H1 (cell line): ENCODE results near the gene MYO15A. TPM values are rescaled to one million over a fixed set of nuclear protein-coding genes. Genes with fewer than 3 reads are reported as not detected.
A peak's percentile ranks its signal among the peaks of the same experiment; 100 is the strongest.

Source experiments
- CTCF ChIA-PET: fragments of 300-600 bp; sonication (Branson Sonifier 250); formaldehyde crosslinking; loops from one replicate; lab custom pipeline; 2021; ENCODE audit not compliant: partially characterized antibody; lab: Charles Lee
- POLR2A ChIA-PET: fragments of 300-600 bp; sonication (Branson Sonifier 250); formaldehyde crosslinking; loops from one replicate; lab custom pipeline; 2021; ENCODE audit warnings: inconsistent platforms; ENCODE audit not compliant: partially characterized antibody; lab: Charles Lee
- DNase-seq, 2 experiments: peaks; one replicate each; pipeline versions ENCODE4 v3.0.0 to v3.0.0-alpha.2; 2010 to 2022; ENCODE audit warnings: low spot score in 2 of 2, low read depth in 1 of 2, mixed read lengths in 1 of 2
- FAIRE-seq: peaks from 2 replicates; lab custom pipeline; 2011; peaks lifted over from hg19 to GRCh38; lab: Jason Lieb, UNC
- H2AFZ ChIP-seq: 2 replicates; pipeline ENCODE4 v1.8.1; 2012; ENCODE audit warnings: low read length, inconsistent platforms
- H2AK5ac ChIP-seq: 2 replicates; pipeline ENCODE4 v1.6.1; 2013; ENCODE audit warnings: low read depth, low read length
- H2BK120ac ChIP-seq: replicated peaks from 2 replicates; pipeline ENCODE3; 2013; ENCODE audit warnings: low read depth, low read length, inconsistent platforms
- H2BK12ac ChIP-seq: 2 replicates; pipeline ENCODE4 v1.6.1; 2013; ENCODE audit warnings: low read depth, low read length
- H2BK15ac ChIP-seq: 2 replicates; pipeline ENCODE4 v1.6.1; 2013; ENCODE audit warnings: low read length
- H2BK20ac ChIP-seq: 2 replicates; pipeline ENCODE4 v1.6.1; 2013; ENCODE audit warnings: low read length
- H2BK5ac ChIP-seq: 2 replicates; pipeline ENCODE4 v1.6.1; 2013; ENCODE audit warnings: low read depth, low read length
- H3K14ac ChIP-seq: 2 replicates; pipeline ENCODE4 v1.6.1; 2013; ENCODE audit warnings: inconsistent platforms; ENCODE audit not compliant: insufficient read length
- H3K18ac ChIP-seq: 2 replicates; pipeline ENCODE4 v1.6.1; 2013; ENCODE audit warnings: low read length; ENCODE audit errors: extremely low read depth
- H3K23ac ChIP-seq: 2 replicates; pipeline ENCODE4 v1.6.1; 2013; ENCODE audit warnings: inconsistent platforms; ENCODE audit not compliant: insufficient read length
- H3K23me2 ChIP-seq: 2 replicates; pipeline ENCODE4 v1.6.1; 2013; ENCODE audit warnings: low read depth, low read length
- H3K27ac ChIP-seq: 2 replicates; pipeline ENCODE4 v1.6.1; 2011; ENCODE audit warnings: low read depth, low read length, inconsistent platforms
- H3K27me3 ChIP-seq, 4 experiments: replicated peaks in 1 of 4; 1 replicate in 1 of 4; 2 replicates in 3 of 4; pipeline versions ENCODE4 v1.6.1 to v1.8.1; 2011 to 2013; ENCODE audit warnings: low read length in 3 of 4, mild to moderate bottlenecking in 3 of 4, inconsistent platforms in 2 of 4, mixed read lengths in 2 of 4, moderate library complexity in 1 of 4; ENCODE audit not compliant: control insufficient read depth in 3 of 4, insufficient read depth in 3 of 4; ENCODE audit errors: extremely low read depth in 1 of 4
- H3K36me3 ChIP-seq, 4 experiments: 2 replicates each; pipeline versions ENCODE4 v1.6.1 to v1.8.1; 2011 to 2013; ENCODE audit warnings: mild to moderate bottlenecking in 4 of 4, low read length in 3 of 4, moderate library complexity in 2 of 4, control low read depth in 1 of 4, inconsistent platforms in 1 of 4; ENCODE audit not compliant: insufficient read depth in 4 of 4, control insufficient read depth in 2 of 4
- H3K4ac ChIP-seq: replicated peaks from 2 replicates; pipeline ENCODE3; 2013; ENCODE audit warnings: low read length, low read depth, mixed read lengths, inconsistent platforms; ENCODE audit not compliant: insufficient read length
- H3K4me1 ChIP-seq, 4 experiments: replicated peaks in 1 of 4; 1 replicate in 1 of 4; 2 replicates in 3 of 4; pipeline versions ENCODE4 v1.6.1 to v1.8.1; 2011 to 2013; ENCODE audit warnings: low read length in 3 of 4, inconsistent platforms in 2 of 4, mixed read lengths in 1 of 4; ENCODE audit not compliant: insufficient read depth in 4 of 4, control insufficient read depth in 3 of 4
- H3K4me2 ChIP-seq, 2 experiments: 2 replicates each; pipeline versions ENCODE4 v1.6.1 to v1.8.1; 2011 to 2013; ENCODE audit warnings: low read depth in 2 of 2, low read length in 2 of 2, control low read depth in 1 of 2, inconsistent platforms in 1 of 2, mild to moderate bottlenecking in 1 of 2; ENCODE audit not compliant: insufficient read depth in 1 of 2
- H3K4me3 ChIP-seq, 4 experiments: fragments of 200-600, 300-600 bp in 1 of 4; sonication (generic), shearing (Covaris generic), sonication (Bioruptor Twin) in 1 of 4; 2 replicates each; pipeline versions ENCODE4 v1.5.1 to v1.8.1; 2011 to 2016; ENCODE audit warnings: low read length in 4 of 4, low read depth in 3 of 4, control low read depth in 2 of 4, inconsistent platforms in 2 of 4, mild to moderate bottlenecking in 2 of 4, mixed read lengths in 1 of 4, moderate library complexity in 1 of 4; ENCODE audit not compliant: insufficient read depth in 2 of 4; ENCODE audit errors: extremely low read depth in 1 of 4
- H3K56ac ChIP-seq: replicated peaks from 2 replicates; pipeline ENCODE3; 2013; ENCODE audit warnings: low read depth, mild to moderate bottlenecking, mixed read lengths, low read length, inconsistent platforms; ENCODE audit not compliant: insufficient read length
- H3K79me1 ChIP-seq: 2 replicates; pipeline ENCODE4 v1.6.1; 2013; ENCODE audit warnings: low read depth, low read length, control low read depth
- H3K79me2 ChIP-seq, 2 experiments: 2 replicates each; pipeline versions ENCODE4 v1.6.1 to v1.8.1; 2012 to 2013; ENCODE audit warnings: low read length in 2 of 2, mild to moderate bottlenecking in 2 of 2, inconsistent platforms in 1 of 2; ENCODE audit not compliant: insufficient read depth in 2 of 2, control insufficient read depth in 1 of 2
- H3K9ac ChIP-seq, 4 experiments: replicated peaks in 1 of 4; 1 replicate in 1 of 4; 2 replicates in 3 of 4; pipeline versions ENCODE4 v1.6.1 to v1.8.1; 2011 to 2013; ENCODE audit warnings: low read depth in 3 of 4, low read length in 3 of 4, control low read depth in 2 of 4, mild to moderate bottlenecking in 2 of 4, moderate library complexity in 2 of 4, inconsistent platforms in 1 of 4; ENCODE audit errors: extremely low read depth in 1 of 4
- H3K9me3 ChIP-seq, 2 experiments: 2 replicates each; pipeline versions ENCODE4 v1.6.1 to v1.8.1; 2012 to 2013; ENCODE audit warnings: mild to moderate bottlenecking in 2 of 2, moderate library complexity in 2 of 2, control low read depth in 1 of 2, inconsistent platforms in 1 of 2, low read depth in 1 of 2, low read length in 1 of 2, mixed read lengths in 1 of 2; ENCODE audit not compliant: insufficient read depth in 2 of 2
- H4K20me1 ChIP-seq, 2 experiments: replicated peaks in 1 of 2; 2 replicates each; pipeline versions ENCODE3 to v1.8.1; 2011 to 2013; ENCODE audit warnings: inconsistent platforms in 2 of 2, low read length in 2 of 2, mild to moderate bottlenecking in 1 of 2; ENCODE audit not compliant: insufficient read depth in 2 of 2, control insufficient read depth in 1 of 2
- H4K5ac ChIP-seq: 2 replicates; pipeline ENCODE4 v1.6.1; 2013; ENCODE audit warnings: low read length, low read depth, mixed read lengths, inconsistent platforms; ENCODE audit not compliant: insufficient read length
- H4K8ac ChIP-seq: 2 replicates; pipeline ENCODE4 v1.8.0; 2013; ENCODE audit warnings: mild to moderate bottlenecking, moderate library complexity, low read length, inconsistent platforms; ENCODE audit not compliant: insufficient read depth; ENCODE audit errors: extremely low read depth
- H4K91ac ChIP-seq: replicated peaks from 2 replicates; pipeline ENCODE3; 2013; ENCODE audit warnings: low read length, mixed read lengths, inconsistent platforms; ENCODE audit not compliant: insufficient read length
- HDAC2 ChIP-seq, 2 experiments: fragments of 300-600 bp in 1 of 2; sonication (generic) in 1 of 2; IDR thresholded peaks; 2 replicates each; pipeline ENCODE4 v1.6.1; 2011 to 2012; ENCODE audit warnings: low read depth in 2 of 2, low read length in 2 of 2, mild to moderate bottlenecking in 2 of 2, moderate library complexity in 2 of 2, borderline replicate concordance in 1 of 2, inconsistent platforms in 1 of 2
- JUN ChIP-seq: IDR thresholded peaks from 2 replicates; pipeline ENCODE4 v1.6.1; 2011; ENCODE audit warnings: low read depth, mild to moderate bottlenecking, improper control_type of control experiment, low read length
- KDM1A ChIP-seq: fragments of 200-600, 300-600 bp; sonication (generic); IDR thresholded peaks from 2 replicates; pipeline ENCODE4 v1.7.1; 2016; ENCODE audit warnings: mild to moderate bottlenecking, low read length, borderline replicate concordance
- WGBS, 2 experiments: shearing (Covaris generic) in 1 of 2; methylation state at CpG; one replicate each; pipeline versions ENCODE4 v1.1.6 to v1.1.7; 2013 to 2015; ENCODE audit warnings: low lambda C conversion rate in 2 of 2, mixed read lengths in 2 of 2, inconsistent platforms in 1 of 2, low coverage in 1 of 2, missing lambda C conversion rate in 1 of 2; ENCODE audit not compliant: insufficient replicate concordance in 2 of 2, insufficient coverage in 1 of 2, insufficient read length in 1 of 2; ENCODE audit errors: extremely low coverage in 1 of 2, missing lambda C conversion rate in 1 of 2; 5-methylcytosine and 5-hydroxymethylcytosine counted together
- polyA plus RNA-seq, 7 experiments: library from polyadenylated mRNA; depleted of rRNA in 3 of 7; stranded (reverse) in 5 of 7; unstranded in 2 of 7; fragments of >200 nt in 5 of 7; fragments of 200-250 nt in 2 of 7; gene quantifications; 1 replicate in 5 of 7; 2 replicates in 1 of 7; 4 replicates in 1 of 7; pipeline versions ENCODE4 v1.2.1 to v1.2.3, GENCODE V29; 2011 to 2013; ENCODE audit warnings: missing spikeins in 2 of 7, mixed read lengths in 2 of 7
- total RNA-seq: library from RNA; stranded (reverse); fragmentation: NEBNext Ultra II Directional; extraction: Animal tissue kit (Norgen Biotek cat#: 25700); gene quantifications from 2 replicates; pipeline ENCODE4 v1.2.1, GENCODE V29; 2021
- TF ChIP-seq, protein P1 (sequence below): IDR thresholded peaks from 2 replicates; pipeline ENCODE4 v1.6.1; 2012; ENCODE audit warnings: inconsistent platforms

Gene MYO15A
- total and polyA plus RNA-seq, 2 of the 8 experiments (the other 6 are each of a cell fraction or from before 2014, with no cell fraction given), result 1.6 to 4.2 TPM

GRCh38 chr17:18142417-18142816, 33.9 kb downstream of the MYO15A start:
- no peaks in the 10 kb centered on the region for H3K9me3 ChIP-seq

More at GRCh38 chr17:18142417-18142816, 33.9 kb downstream of the MYO15A start:
- no peak overlapping the region for H4K5ac ChIP-seq
- H3K14ac ChIP-seq, result no peak overlapping the region
- no peaks in the 10 kb centered on the region for H3K23me2 ChIP-seq
- no peak overlapping the region for H3K4ac ChIP-seq
- POLR2A ChIA-PET, result interaction anchor here (1.4 to 1.9 kb wide), 4 partner anchors 10 to 41 kb away, joined by 3 to 7 read pairs (median 4); partner anchors contain the start of genes ALKBH5 and MYO15A
- 88% methylated on average over 3 of the region's 3 CpGs; no CpG with 5 or more reads in 1 of the 2 experiments for WGBS, 2 experiments
- H2AFZ ChIP-seq, result no peak overlapping the region
- 0 out of 2 replicates have a peak overlapping the region, but pooled peaks have one; percentile 53 for H2BK15ac ChIP-seq
- H3K79me1 ChIP-seq, result no peaks in the 10 kb centered on the region
- H3K18ac ChIP-seq, result no peak overlapping the region
- H3K4me1 ChIP-seq, result peaks cover 0 to 16% (median 6%) of the 10 kb centered on the region in 4 experiments; a peak in 5 of 7 replicates
- no peaks in the 10 kb centered on the region; a peak in 3 of 7 replicates for H3K27me3 ChIP-seq
- H2BK12ac ChIP-seq, result peak overlapping the region; percentile 39; the same call in 1 of the 2 replicates
- H3K9ac ChIP-seq, result no peak overlapping the region
- no peak for TF ChIP-seq JUN
- TF ChIP-seq HDAC2 (IDR thresholded peaks at IDR 0.05; ENCODE audit: borderline replicate concordance in 1 of 2, low read depth in 2 of 2, low read length in 2 of 2), result no peak
- TF ChIP-seq, protein P1, sequence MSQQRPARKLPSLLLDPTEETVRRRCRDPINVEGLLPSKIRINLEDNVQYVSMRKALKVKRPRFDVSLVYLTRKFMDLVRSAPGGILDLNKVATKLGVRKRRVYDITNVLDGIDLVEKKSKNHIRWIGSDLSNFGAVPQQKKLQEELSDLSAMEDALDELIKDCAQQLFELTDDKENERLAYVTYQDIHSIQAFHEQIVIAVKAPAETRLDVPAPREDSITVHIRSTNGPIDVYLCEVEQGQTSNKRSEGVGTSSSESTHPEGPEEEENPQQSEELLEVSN, result no peak
- peak; percentile 74 for TF ChIP-seq KDM1A
- TF ChIP-seq, all 59 proteins: peak for 1
- Histone ChIP-seq H3K79me2 (no peaks in the 10 kb centered on the region), H3K23ac (no peak overlapping the region), H3K4me2 (no peak overlapping the region), H2AK5ac (0 out of 2 replicates have a peak overlapping the region, but pooled peaks have one; percentile 5), H2BK120ac (no peak overlapping the region), H4K91ac (no peak overlapping the region), H4K20me1 (peaks cover 0 to 2% of the 10 kb centered on the region in 2 experiments), H3K36me3 (no peaks in the 10 kb centered on the region), H4K8ac (no peak overlapping the region), H2BK20ac (peak overlapping the region; percentile 86; the same call in 1 of the 2 replicates), H3K27ac (no peak overlapping the region), H3K56ac (no peak overlapping the region), H3K4me3 (no peak overlapping the region), H2BK5ac (no peak overlapping the region)
- CTCF ChIA-PET, result interaction anchor here (0.7 to 10.9 kb wide), 31 partner anchors 9 to 119 kb away, joined by 3 to 141 read pairs (median 6); partner anchors contain the start of genes ALKBH5 and MIEF2
- DNase-seq, result no peak
- no peak for FAIRE-seq
